ENCODE data around the gene ABLIM3. TPM values are rescaled to one million over a fixed set of nuclear protein-coding genes. Genes with fewer than 3 reads are reported as not detected.

The ABLIM3 gene
- total RNA-seq, 4 donors from 2014 or later: 10.5 to 30.4 (median 22.3) TPM

DNA sequence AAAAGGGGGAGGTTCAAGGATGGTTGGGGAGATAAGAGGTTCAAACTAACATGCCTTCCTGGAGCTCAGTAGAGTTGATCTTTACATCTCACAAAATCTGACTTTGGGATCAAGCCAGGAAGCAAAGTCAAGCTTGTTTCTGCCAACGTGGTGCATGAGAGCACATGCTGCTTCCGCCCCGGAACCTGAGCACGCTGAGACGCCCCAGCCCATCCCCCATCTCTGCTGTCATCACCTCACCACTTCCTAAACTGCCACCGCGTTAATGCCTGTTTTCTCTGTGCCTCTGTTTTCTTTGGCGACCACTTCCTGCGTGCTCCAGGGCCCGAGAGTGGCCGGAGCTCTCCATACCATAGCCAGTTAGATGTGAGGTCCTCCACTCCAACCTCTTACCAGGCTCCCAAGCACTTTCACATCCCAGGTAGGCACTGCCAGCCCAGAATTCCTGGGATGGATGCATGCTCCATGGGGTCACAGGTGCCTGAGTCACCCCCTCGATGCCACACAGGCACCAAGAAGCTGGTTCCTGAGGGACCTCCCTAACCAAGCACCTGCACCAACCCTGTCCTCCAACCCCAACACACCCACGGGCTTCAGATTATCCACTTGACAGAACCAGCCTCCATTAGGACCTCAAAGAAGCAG, 99.2 kb downstream of the ABLIM3 start:
- Histone ChIP-seq H3K36me3 (no peaks in the 10 kb centered on the region), H3K4me1 (no peaks in the 10 kb centered on the region), H3K27me3 (no peaks in the 10 kb centered on the region), H3K9me3 (no peaks in the 10 kb centered on the region), H3K27ac (no peak overlapping the region), H3K4me3 (replicated peaks in 1 of 3) (no peak overlapping the region)
- DNase-seq: peak; percentile 21 to 30
- intact Hi-C loops (cut with DNase I): no loop called here
- no peak for TF ChIP-seq CTCF (IDR thresholded peaks at IDR 0.05)
- no peak for TF ChIP-seq POLR2A (IDR thresholded peaks at IDR 0.05)
- WGBS, 2 donors: 29 to 47% methylated on average over 13 of the region's 13 CpGs

GRCh38 chr5:149242339-149242738, 101.0 kb downstream of the ABLIM3 start:
- Histone ChIP-seq H3K4me1 (no peaks in the 10 kb centered on the region), H3K9me3 (no peaks in the 10 kb centered on the region), H3K27me3 (no peaks in the 10 kb centered on the region), H3K36me3 (no peaks in the 10 kb centered on the region), H3K27ac (no peak overlapping the region), H3K4me3 (replicated peaks in 1 of 3) (no peak overlapping the region)
- no peak for DNase-seq
- 92 to 94% methylated on average over 3 of the region's 3 CpGs for WGBS, 2 donors
- TF ChIP-seq POLR2A (IDR thresholded peaks at IDR 0.05): no peak
- no peak for TF ChIP-seq CTCF (IDR thresholded peaks at IDR 0.05)
- intact Hi-C loops (cut with DNase I): no loop called here

DNA sequence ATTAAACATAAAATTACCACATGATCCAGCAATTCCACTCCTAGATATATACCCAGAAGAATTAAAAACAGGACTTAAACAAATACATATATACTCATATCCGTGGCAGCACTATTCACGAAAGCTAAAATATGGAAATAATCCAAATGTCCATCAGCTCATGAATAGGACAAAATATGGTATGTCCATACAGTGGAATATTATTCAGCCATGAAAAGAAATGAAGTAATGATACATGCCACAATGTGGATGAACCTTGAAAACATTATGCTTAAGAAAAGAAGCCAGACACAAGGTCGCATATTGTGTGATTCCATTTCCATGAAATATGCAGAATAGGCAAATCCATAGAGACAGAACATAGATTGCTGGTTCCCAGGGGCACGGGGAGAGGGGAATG, 105.6 kb downstream of the ABLIM3 start:
- Histone ChIP-seq H3K4me3 (replicated peaks in 1 of 3) (no peak overlapping the region), H3K27me3 (no peaks in the 10 kb centered on the region), H3K9me3 (no peaks in the 10 kb centered on the region), H3K27ac (no peak overlapping the region), H3K36me3 (no peaks in the 10 kb centered on the region), H3K4me1 (no peaks in the 10 kb centered on the region)
- intact Hi-C loops (cut with DNase I): no loop called here
- WGBS, 2 donors: 87 to 89% methylated on average over 4 of the region's 4 CpGs
- TF ChIP-seq POLR2A (IDR thresholded peaks at IDR 0.05) (no peak), CTCF (IDR thresholded peaks at IDR 0.05) (no peak)
- no peak for DNase-seq

DNA sequence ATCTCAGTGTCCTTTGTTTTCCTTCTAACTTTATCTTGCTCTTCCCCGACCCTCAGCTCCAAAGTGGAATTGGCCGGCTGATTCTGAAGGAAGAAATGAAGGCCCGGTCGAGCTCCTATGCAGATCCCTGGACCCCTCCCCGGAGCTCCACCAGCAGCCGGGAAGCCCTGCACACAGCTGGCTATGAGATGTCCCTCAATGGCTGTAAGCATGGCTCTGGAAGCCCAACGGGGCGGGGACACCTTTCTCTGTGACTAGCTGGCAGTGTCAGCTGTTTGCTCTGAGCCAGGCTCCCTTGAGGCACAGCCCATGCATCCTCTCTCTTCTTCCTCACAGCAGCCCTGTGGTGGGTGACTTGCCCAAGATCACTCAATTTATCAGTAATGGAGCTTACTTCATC, 106.4 kb downstream of the ABLIM3 start:
- intact Hi-C loops (cut with DNase I): no loop called here
- no peak overlapping the region for H3K27ac ChIP-seq
- no peaks in the 10 kb centered on the region for H3K9me3 ChIP-seq
- H3K36me3 ChIP-seq: no peaks in the 10 kb centered on the region
- H3K4me1 ChIP-seq: no peaks in the 10 kb centered on the region
- H3K27me3 ChIP-seq: no peaks in the 10 kb centered on the region
- WGBS, 2 donors: 89 to 94% methylated on average over 8 of the region's 8 CpGs
- H3K4me3 ChIP-seq (replicated peaks in 1 of 3): no peak overlapping the region
- DNase-seq: no peak
- TF ChIP-seq CTCF (IDR thresholded peaks at IDR 0.05): no peak
- TF ChIP-seq POLR2A (IDR thresholded peaks at IDR 0.05): no peak

- TF ChIP-seq POLR2A (IDR thresholded peaks at IDR 0.05) (no peak), CTCF (IDR thresholded peaks at IDR 0.05) (no peak)
- H3K9me3 ChIP-seq: no peaks in the 10 kb centered on the region
- H3K4me1 ChIP-seq: no peaks in the 10 kb centered on the region
- no peak overlapping the region for H3K27ac ChIP-seq
- no peak for DNase-seq
- WGBS, 2 donors: 71 to 76% methylated on average over 4 of the region's 4 CpGs
- no peak overlapping the region for H3K4me3 ChIP-seq (replicated peaks in 1 of 3)
- H3K27me3 ChIP-seq: no peaks in the 10 kb centered on the region
- no peaks in the 10 kb centered on the region for H3K36me3 ChIP-seq
- intact Hi-C loops (cut with DNase I): no loop called here
These were observed 110.3 kb downstream of the ABLIM3 start for GRCh38 chr5:149251546-149251945.

Measured in thyroid gland (tissue), 4 donors.